Osteocyte (in vitro differentiated cells): ENCODE results near the gene HMCN1. TPM values are rescaled to one million over a fixed set of nuclear protein-coding genes. Genes with fewer than 3 reads are reported as not detected.

Experiments
- DNase-seq: peaks from one replicate; pipeline ENCODE4 v3.0.0; 2021; ENCODE audit warnings: mixed read lengths; ENCODE audit not compliant: unreplicated experiment; ENCODE audit errors: extremely low spot score
- H3K27ac Mint-ChIP-seq: one replicate; pipeline ENCODE4 v1.8.0; 2021; ENCODE audit warnings: mild to moderate bottlenecking, mixed read lengths; ENCODE audit not compliant: unreplicated experiment
- H3K27me3 Mint-ChIP-seq: one replicate; pipeline ENCODE4 v1.8.0; 2021; ENCODE audit warnings: mixed read lengths; ENCODE audit not compliant: unreplicated experiment
- H3K36me3 Mint-ChIP-seq: one replicate; pipeline ENCODE4 v1.8.0; 2021; ENCODE audit warnings: mixed read lengths; ENCODE audit not compliant: unreplicated experiment
- H3K4me1 Mint-ChIP-seq: one replicate; pipeline ENCODE4 v1.8.0; 2021; ENCODE audit warnings: mixed read lengths; ENCODE audit not compliant: unreplicated experiment
- H3K4me3 Mint-ChIP-seq: one replicate; pipeline ENCODE4 v1.8.0; 2021; ENCODE audit warnings: mild to moderate bottlenecking, moderate library complexity, mixed read lengths; ENCODE audit not compliant: unreplicated experiment
- H3K9me3 Mint-ChIP-seq: one replicate; pipeline ENCODE4 v1.8.0; 2021; ENCODE audit warnings: mixed read lengths; ENCODE audit not compliant: unreplicated experiment
- CTCF ChIP-seq: fragments of 200-600 bp; sonication (generic); IDR thresholded peaks from 2 replicates; pipeline ENCODE4 v1.5.0; 2021; ENCODE audit warnings: antibody characterized with exemption, mild to moderate bottlenecking, moderate library complexity
- total RNA-seq: library from RNA; stranded (reverse); gene quantifications from 2 replicates; pipeline ENCODE4 v1.2.1, GENCODE V29; 2021

The HMCN1 gene
- total RNA-seq, 1 donor from 2014 or later: 91.4 TPM

DNA sequence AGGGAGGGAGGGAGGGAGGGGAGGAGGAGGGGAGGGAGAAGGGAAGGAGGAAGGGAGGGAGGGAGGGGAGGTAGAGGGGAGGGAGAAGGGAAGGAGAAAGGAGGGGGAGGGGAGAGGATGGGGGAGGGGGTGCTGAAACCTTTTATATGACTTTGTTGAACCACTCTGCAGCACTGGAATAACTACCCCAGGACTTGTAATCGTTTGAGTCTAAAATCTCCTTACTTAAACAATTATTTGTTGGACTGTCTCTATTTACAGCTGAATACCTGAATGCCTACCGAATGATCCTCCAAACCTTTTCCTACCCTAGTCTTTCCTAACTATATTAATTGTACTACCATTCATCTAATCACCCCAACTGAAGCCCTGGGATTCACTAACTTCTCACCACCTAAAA is 459.0 kb downstream of the HMCN1 start:
- Mint-ChIP-seq H3K27ac (no peak overlapping the region), H3K4me1 (peaks cover 16% of the 10 kb centered on the region), H3K4me3 (no peak overlapping the region), H3K27me3 (no peaks in the 10 kb centered on the region), H3K9me3 (peaks cover 6% of the 10 kb centered on the region), H3K36me3 (peaks cover 29% of the 10 kb centered on the region)
- TF ChIP-seq CTCF: no peak
- no peak for DNase-seq

DNA sequence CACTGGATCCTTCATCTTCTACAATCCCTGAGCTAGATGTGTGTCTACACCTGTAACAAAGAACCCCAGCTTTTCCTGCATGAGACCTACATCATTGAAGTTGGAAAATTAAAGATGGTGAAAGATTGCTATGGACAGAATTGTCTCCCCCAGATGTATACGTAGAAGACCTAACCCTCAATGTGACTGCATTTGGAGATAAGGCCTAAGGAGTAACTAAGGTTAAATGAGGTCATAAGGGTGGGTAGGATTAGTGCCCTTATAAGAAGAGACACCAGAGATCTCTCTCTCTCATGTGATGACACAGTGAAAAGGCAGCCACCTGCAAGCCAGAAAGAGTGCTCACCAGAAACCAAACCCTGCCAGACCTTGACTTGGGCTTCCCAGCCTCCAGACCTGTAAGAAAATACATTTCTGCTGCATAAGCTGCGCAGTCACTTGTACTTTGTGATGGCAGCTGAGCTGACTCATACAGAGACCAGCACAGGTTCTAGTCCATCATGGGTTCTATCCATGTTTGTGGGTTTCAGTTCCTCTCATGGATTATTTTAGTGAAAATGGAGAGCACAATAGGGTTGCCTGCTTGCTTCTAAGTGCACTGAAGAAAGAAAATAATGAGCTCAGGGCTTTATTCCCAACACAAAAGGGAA is 460.0 kb downstream of the HMCN1 start:
- H3K27ac Mint-ChIP-seq: no peak overlapping the region
- peaks cover 27% of the 10 kb centered on the region for H3K36me3 Mint-ChIP-seq
- DNase-seq: no peak
- peaks cover 6% of the 10 kb centered on the region for H3K9me3 Mint-ChIP-seq
- H3K4me1 Mint-ChIP-seq: peaks cover 6% of the 10 kb centered on the region
- no peaks in the 10 kb centered on the region for H3K27me3 Mint-ChIP-seq
- no peak overlapping the region for H3K4me3 Mint-ChIP-seq
- no peak for TF ChIP-seq CTCF

- DNase-seq: no peak
- H3K36me3 Mint-ChIP-seq: peaks cover 23% of the 10 kb centered on the region
- H3K27ac Mint-ChIP-seq: no peak overlapping the region
- no peak for TF ChIP-seq CTCF
- H3K9me3 Mint-ChIP-seq: peaks cover 6% of the 10 kb centered on the region
- no peaks in the 10 kb centered on the region for H3K27me3 Mint-ChIP-seq
- H3K4me3 Mint-ChIP-seq: no peak overlapping the region
- no peaks in the 10 kb centered on the region for H3K4me1 Mint-ChIP-seq
Observed at GRCh38 chr1:186195377-186195931, 461.3 kb downstream of the HMCN1 start.

DNA sequence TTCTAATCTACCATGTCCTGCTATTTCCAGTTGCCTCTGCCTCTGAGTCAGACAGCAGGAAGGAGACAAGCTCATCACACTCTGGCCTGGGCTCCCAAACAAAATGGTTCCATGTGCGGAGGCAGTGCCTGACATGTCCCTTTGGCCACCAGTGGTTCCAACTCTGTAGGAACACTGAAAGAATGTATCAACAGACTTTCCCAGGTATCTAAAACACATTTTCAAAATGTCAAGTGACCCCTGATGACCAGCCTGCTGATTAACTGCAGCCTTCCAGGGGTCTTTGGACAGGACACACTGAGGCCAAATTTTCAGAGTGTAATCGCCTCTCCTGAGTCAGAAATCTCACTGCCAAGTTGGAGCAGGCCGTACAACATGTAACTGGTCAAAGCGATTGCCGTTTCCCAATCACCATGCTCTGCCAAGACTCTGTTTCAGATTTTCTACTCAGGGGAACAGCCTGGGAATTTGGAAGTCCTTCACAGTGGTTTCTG is 468.1 kb downstream of the HMCN1 start:
- H3K9me3 Mint-ChIP-seq: no peaks in the 10 kb centered on the region
- no peak for TF ChIP-seq CTCF
- DNase-seq: no peak
- H3K27ac Mint-ChIP-seq: no peak overlapping the region
- no peak overlapping the region for H3K4me3 Mint-ChIP-seq
- no peaks in the 10 kb centered on the region for H3K36me3 Mint-ChIP-seq
- peaks cover 8% of the 10 kb centered on the region for H3K4me1 Mint-ChIP-seq
- no peaks in the 10 kb centered on the region for H3K27me3 Mint-ChIP-seq

- Mint-ChIP-seq H3K4me1 (peaks cover 12% of the 10 kb centered on the region), H3K4me3 (no peak overlapping the region), H3K27ac (no peak overlapping the region), H3K36me3 (no peaks in the 10 kb centered on the region), H3K9me3 (no peaks in the 10 kb centered on the region), H3K27me3 (no peaks in the 10 kb centered on the region)
- no peak for DNase-seq
- no peak for TF ChIP-seq CTCF
Observed at GRCh38 chr1:186202776-186203175, 468.6 kb downstream of the HMCN1 start.
